Inferior parietal cortex (tissue), 1 donor: ENCODE measurements around the gene TMEM234.

Experiments used
- DNase-seq: peaks from one replicate; pipeline ENCODE4 v3.0.0-alpha.2; 2016; ENCODE audit errors: extremely low spot score

Gene TMEM234

GRCh38 chr1:32172621-32173245, 49.4 kb downstream of the TMEM234 start:
- no peak for DNase-seq

GRCh38 chr1:32170991-32171390, 51.2 kb downstream of the TMEM234 start:
- DNase-seq = no peak
